Activated naive CD4-positive, alpha-beta T cell treated with anti-CD3 and anti-CD28 coated beads, Interleukin-2, amount 50 U/mL, for 24 hours (primary cell): Measurements from ENCODE around the gene UBE2D3.
"Not testable (repeated sequence)": the region's sequence is repeated elsewhere in the genome, so short reads cannot be mapped to it uniquely, and the experiment has no call there.

Source experiments
- H3K27ac Mint-ChIP-seq: one replicate; pipeline ENCODE4 v1.8.0; 2021; ENCODE audit warnings: mild to moderate bottlenecking, mixed read lengths
- H3K27me3 Mint-ChIP-seq: one replicate; pipeline ENCODE4 v1.8.0; 2021; ENCODE audit warnings: mixed read lengths
- H3K36me3 Mint-ChIP-seq: one replicate; pipeline ENCODE4 v1.8.0; 2021; ENCODE audit warnings: mixed read lengths
- H3K4me1 Mint-ChIP-seq: one replicate; pipeline ENCODE4 v1.8.0; 2021; ENCODE audit warnings: mixed read lengths
- H3K4me3 Mint-ChIP-seq: one replicate; pipeline ENCODE4 v1.8.0; 2021; ENCODE audit warnings: mild to moderate bottlenecking, mixed read lengths
- H3K9me3 Mint-ChIP-seq: one replicate; pipeline ENCODE4 v1.8.0; 2021; ENCODE audit warnings: mixed read lengths

UBE2D3 gene

DNA sequence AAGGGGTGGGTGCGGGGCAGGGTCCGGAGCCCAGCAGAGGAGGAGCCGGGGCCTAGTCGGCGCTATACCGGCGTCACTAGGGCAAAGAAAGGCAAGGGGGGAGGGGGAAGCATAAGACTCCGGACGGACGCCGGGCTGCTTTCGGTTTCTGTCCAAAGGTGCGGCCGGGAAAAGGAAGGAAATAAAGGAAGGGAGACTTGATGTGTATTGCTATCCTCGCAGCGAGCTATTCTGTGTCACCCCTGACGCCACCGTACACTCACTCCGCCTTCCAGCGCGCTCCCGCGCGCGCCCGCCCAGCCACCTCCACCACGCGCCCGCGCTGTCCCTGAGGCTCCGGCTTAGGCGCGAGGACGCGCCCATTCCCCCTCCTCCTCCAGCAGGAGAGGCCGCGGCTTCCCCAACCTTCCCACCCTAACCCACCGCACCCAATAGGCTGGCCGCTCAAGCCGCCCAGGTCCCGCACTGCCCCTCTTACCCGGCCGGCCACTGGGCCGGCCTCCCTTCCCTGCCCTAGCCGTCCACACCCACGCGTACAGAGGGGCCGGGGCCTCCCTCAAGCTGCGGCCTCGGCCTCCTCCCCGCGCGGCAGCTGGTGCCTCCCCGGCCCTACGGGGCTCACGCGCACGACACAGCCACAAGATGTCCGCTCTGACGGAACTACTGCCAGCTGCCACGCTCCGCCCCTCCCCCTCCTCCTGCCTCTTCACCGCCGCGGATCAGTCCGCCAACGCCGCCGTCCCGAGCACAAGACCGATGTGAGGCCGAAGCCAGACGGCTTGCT, at the start of gene UBE2D3:
TSS of gene UBE2D3 (minus strand) at position 662 of the 784 bp plus-strand sequence. CDS start 1,043 bp downstream, outside the sequence.
- Mint-ChIP-seq H3K27ac (no peak within 1 kb of the TSS), H3K4me1 (peaks cover 28% of the 10 kb centered on the region), H3K9me3 (no peaks in the 10 kb centered on the region), H3K36me3 (peaks cover 12% of the 10 kb centered on the region), H3K4me3 (no peak within 1 kb of the TSS), H3K27me3 (no peaks in the 10 kb centered on the region)

DNA sequence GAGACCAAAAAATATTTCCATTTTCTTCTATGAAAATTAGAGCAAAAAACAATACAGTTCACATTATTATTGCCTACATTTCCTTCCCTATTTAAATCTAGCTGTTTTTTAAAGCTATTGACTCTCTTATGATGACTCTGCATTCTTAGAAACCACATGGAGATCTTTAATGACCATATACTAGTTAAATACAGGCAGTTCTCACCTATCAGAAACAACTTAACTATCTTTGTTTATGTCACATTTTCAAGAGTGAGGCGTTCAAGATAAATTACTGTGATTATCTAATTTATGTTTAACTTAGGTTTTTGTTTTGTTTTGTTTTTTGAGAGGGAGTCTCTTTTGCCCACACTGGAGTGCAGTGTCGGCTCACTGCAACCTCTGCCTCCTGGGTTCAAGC, 44.4 kb upstream of the UBE2D3 start:
- Mint-ChIP-seq H3K4me1 (peaks cover 45% of the 10 kb centered on the region), H3K36me3 (peaks cover 24% of the 10 kb centered on the region), H3K27me3 (no peaks in the 10 kb centered on the region), H3K9me3 (no peaks in the 10 kb centered on the region), H3K4me3 (no peak overlapping the region), H3K27ac (peak overlapping the region; percentile 17)

DNA sequence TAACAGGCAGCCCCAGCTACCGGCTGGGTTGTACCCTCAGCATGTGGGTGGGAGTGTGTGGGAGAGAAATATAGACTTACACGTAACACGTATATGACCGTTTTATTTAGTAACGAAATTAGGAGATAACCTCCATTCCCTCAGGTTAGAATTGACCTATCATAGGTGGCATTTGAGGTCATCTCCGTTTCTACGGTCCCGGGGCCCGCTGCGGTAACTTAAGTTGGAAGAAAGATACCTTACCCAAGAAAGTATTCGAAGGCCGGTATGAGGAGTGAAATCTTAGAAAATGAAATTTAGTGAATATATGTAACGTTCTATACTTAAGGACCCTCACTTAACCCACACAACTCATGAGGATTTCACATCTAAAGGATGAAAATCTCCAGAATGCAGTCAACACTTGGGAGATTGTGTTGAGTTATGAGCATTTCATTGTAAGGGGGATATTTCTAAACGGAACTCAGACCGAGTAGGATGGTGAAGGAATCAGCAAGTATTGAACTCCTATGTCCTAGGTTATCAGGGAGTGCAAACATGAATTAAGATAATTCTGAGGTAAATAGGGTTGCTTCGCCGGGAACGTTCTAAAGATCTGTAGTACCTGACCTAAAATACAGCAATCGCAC, 42.3 kb upstream of the UBE2D3 start:
- H3K27ac Mint-ChIP-seq, result peak overlapping the region; percentile 99
- peak overlapping the region; percentile 94 for H3K4me3 Mint-ChIP-seq
- peaks cover 9% of the 10 kb centered on the region for H3K36me3 Mint-ChIP-seq
- H3K27me3 Mint-ChIP-seq, result no peaks in the 10 kb centered on the region
- no peaks in the 10 kb centered on the region for H3K9me3 Mint-ChIP-seq
- H3K4me1 Mint-ChIP-seq, result peaks cover 62% of the 10 kb centered on the region

DNA sequence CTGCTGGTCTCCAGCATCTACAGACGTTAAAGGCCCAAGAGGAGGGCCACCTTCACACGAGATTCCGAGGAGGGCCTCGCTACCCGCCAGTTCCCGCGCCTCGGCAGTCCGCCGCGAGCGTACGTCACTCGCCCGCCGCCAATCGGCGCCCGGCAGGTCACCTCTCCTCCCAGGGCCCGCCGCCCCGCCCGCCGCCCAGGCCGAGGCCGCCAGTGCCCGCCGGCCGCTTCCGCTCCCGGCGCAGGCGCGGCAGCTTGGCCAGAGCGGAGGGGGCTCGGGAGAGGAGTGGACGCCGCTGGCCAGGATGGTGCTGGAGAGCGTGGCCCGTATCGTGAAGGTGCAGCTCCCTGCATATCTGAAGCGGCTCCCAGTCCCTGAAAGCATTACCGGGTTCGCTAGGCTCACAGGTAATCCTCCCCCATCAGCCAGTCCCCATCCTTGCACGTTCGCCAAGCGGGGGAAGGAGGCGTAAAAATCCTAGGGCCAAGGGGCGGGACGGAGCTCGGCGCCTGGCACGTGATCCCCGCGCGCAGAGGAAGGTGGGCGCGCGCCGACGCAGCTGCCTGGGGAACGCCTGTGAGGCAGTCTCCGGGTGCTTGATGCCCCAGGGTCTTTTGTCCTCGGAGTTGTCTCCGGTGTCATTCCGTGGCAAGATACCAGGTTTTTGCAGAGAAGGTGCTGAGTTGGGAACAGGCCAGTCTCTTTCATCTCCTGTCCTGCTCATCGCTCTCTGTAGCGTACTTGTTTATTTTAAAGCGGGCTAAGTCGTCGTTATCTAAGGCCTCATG, 41.6 kb upstream of the UBE2D3 start, which contains the start of gene CISD2:
TSS of gene CISD2 (plus strand) at position 212 of the 788 bp plus-strand sequence. CDS start at position 305, 93 bp downstream.
- H3K36me3 Mint-ChIP-seq, result peaks cover 8% of the 10 kb centered on the region
- peaks cover 69% of the 10 kb centered on the region for H3K4me1 Mint-ChIP-seq
- peak within 1 kb of the TSS; percentile 94 for H3K4me3 Mint-ChIP-seq
- peak within 1 kb of the TSS; percentile 99 for H3K27ac Mint-ChIP-seq
- no peaks in the 10 kb centered on the region for H3K27me3 Mint-ChIP-seq
- no peaks in the 10 kb centered on the region for H3K9me3 Mint-ChIP-seq

DNA sequence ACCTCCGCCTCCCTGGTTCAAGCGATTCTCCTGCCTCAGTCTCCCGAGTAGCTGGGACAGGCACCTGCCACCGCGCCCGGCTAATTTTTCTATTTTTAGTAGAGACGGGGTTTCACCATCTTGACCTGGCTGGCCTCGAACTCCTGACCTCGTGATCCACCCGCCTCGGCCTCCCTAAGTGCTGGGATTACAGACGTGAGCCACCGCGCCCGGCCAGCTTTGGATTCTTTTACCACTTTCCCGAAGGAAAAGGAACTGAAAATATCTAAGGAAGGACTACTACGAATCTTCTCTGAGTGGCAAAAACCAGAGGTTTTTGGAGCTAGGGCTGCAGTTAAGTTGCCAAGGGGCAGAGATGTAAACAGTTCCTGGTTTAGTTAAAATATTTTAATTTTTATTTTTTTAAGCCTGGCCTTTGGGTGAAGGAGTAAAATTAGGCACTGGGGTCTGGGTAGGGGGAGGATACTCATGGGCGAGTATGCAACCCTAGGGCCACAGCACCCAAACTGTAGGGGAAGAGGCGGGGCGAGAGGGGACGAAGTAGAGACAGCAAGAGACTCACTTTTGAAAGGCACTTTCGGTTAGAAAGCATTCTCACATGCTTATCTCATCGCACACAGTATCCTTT, 40.9 kb upstream of the UBE2D3 start:
- Mint-ChIP-seq H3K4me1 (peaks cover 72% of the 10 kb centered on the region), H3K9me3 (no peaks in the 10 kb centered on the region), H3K27ac (peak overlapping the region; percentile 95), H3K36me3 (peaks cover 9% of the 10 kb centered on the region), H3K4me3 (peak overlapping the region; percentile 94), H3K27me3 (no peaks in the 10 kb centered on the region)

DNA sequence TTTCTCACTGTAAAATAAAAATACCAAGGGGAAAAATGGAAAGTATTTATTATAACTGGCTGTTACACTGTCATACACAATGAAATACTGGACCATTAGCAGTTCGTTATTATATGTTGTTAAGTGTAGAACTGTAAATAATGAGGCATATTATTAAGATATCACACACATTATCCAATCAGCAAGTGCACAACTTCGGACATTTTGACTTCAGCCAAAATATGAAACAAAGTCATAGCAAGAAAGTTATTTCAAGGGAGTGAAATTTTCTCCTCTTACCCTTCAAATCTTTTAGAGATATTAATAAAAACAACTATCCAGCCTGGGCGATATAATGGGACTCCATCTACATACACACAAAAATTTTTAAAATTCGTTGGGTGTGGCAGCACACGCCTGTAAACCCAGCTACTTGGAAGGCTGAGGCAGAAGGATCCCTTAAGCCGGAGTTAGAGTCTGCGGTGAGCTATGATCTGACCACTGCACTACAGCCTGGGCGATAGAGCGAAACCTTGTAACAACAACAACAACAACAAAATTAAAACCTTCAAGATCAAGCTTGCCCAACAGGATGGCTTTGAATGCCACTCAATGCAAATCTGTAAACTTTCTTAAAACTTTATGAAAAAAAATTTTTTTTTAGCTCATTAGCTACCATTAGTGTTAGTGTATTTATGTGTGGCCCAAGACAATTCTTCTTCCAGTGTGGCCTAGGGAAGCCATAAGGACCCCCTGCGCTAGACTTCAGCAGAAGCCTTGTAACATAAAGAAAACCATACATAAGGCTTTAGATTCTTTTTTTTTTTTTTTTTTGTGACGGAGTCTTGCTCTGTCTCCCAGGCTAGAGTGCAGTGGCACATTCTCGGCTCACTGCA, 40.2 kb upstream of the UBE2D3 start:
- Mint-ChIP-seq H3K9me3 (no peaks in the 10 kb centered on the region), H3K4me3 (peak overlapping the region; percentile 94), H3K36me3 (peaks cover 6% of the 10 kb centered on the region), H3K4me1 (peaks cover 67% of the 10 kb centered on the region), H3K27me3 (no peaks in the 10 kb centered on the region), H3K27ac (peak overlapping the region; percentile 84)

DNA sequence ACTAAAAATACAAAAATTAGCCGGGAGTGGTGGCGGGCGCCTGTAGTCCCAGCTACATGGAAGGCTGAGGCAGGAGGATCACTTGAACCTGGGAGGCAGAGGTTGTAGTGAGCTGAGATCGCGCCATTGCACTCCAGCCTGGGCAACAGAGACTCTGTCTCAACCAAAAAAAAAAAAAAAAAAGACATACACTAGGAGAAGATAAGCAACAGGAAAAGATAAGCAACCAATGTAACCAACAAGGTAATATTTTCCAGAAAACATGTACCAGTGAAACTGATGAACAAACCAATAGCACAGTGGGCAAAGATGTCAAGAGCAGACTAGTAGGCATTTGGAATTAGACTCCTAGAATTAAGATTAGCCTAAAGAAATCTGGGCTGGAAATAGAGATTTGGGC, 38.0 kb upstream of the UBE2D3 start:
- H3K9me3 Mint-ChIP-seq, H3K27ac Mint-ChIP-seq, H3K4me3 Mint-ChIP-seq, H3K36me3 Mint-ChIP-seq, H3K27me3 Mint-ChIP-seq: not testable (repeated sequence)
- H3K4me1 Mint-ChIP-seq, result peaks cover 54% of the 10 kb centered on the region

DNA sequence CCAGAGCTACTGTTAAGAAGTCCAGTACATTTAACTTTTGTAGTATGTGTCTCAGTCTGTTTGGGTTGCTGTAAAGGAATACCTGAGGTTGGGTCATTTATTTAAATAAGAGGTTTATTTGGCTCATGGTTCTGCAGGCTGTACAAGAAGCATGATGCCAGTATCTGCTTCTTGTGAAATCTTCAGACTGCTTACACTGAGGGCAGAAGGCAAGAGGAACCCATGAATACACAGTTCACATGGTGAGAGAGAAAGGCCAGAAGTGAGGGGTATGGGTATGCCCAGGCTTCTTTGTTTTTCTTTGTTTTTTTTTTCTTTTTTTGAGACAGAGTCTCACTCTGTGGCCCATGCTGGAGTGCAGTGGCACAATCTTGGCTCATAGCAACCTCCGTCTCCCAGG, 35.4 kb upstream of the UBE2D3 start:
- H3K27me3 Mint-ChIP-seq, result no peaks in the 10 kb centered on the region
- peaks cover 20% of the 10 kb centered on the region for H3K9me3 Mint-ChIP-seq
- no peak overlapping the region for H3K27ac Mint-ChIP-seq
- no peak overlapping the region for H3K4me3 Mint-ChIP-seq
- H3K4me1 Mint-ChIP-seq, result peaks cover 41% of the 10 kb centered on the region
- peaks cover 15% of the 10 kb centered on the region for H3K36me3 Mint-ChIP-seq

DNA sequence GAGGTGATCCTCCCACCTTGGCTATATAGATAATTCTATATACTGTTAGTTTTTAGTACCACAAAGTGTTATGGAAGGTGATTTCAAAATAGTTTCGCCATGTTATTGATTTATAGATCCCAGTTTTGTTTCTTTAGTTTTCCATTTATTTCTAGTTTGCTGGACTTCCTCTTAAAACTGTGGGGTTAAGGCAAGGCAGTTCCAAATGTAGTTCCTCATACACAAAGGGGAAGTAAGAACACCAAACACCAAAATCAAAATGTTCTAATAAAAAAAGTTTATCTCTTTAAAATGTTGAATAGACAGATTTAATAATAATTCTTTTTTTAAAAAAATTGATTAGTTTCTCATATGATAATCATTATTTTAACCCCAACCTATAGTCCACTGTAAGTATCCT, 34.7 kb upstream of the UBE2D3 start:
- no peak overlapping the region for H3K4me3 Mint-ChIP-seq
- peaks cover 15% of the 10 kb centered on the region for H3K36me3 Mint-ChIP-seq
- no peaks in the 10 kb centered on the region for H3K27me3 Mint-ChIP-seq
- no peak overlapping the region for H3K27ac Mint-ChIP-seq
- peaks cover 20% of the 10 kb centered on the region for H3K9me3 Mint-ChIP-seq
- peaks cover 34% of the 10 kb centered on the region for H3K4me1 Mint-ChIP-seq

DNA sequence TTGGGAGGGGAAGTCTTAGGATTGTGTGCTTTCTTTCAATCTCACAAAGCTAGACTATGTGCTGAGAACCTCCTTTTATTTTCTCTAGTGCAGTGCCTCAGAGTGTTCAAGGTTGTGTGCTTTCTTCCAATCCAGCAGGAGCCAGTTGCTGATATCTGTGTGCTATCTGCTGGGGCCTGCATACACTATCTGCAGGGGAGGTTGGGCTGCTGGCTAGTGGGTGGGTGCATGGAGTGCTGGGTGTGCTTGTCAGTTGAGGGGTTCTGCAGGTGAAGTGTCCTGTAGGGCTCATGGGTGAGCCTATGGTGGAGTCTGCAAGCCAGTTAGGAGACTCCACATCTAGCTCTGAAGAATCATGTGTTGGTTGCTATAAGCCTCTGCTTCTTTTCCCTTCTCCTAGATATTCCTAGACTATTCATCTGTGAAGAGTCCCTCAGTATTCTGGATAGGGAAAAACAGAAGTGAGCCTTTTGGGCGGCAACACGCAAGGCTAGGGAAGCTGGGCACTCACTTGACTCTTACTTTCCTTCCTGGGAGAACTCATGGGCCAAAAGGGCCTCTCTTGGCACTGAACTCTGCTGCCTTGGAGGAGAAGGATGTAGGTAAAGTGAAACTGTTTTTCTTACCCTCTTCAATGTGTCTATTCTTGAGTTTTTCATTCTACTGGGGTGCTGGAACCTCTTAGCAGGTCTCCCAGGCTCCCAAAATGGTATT, 33.4 kb upstream of the UBE2D3 start:
- peaks cover 21% of the 10 kb centered on the region for H3K4me1 Mint-ChIP-seq
- peaks cover 20% of the 10 kb centered on the region for H3K9me3 Mint-ChIP-seq
- H3K36me3 Mint-ChIP-seq, result peaks cover 15% of the 10 kb centered on the region
- no peak overlapping the region for H3K27ac Mint-ChIP-seq
- H3K27me3 Mint-ChIP-seq, result no peaks in the 10 kb centered on the region
- no peak overlapping the region for H3K4me3 Mint-ChIP-seq

DNA sequence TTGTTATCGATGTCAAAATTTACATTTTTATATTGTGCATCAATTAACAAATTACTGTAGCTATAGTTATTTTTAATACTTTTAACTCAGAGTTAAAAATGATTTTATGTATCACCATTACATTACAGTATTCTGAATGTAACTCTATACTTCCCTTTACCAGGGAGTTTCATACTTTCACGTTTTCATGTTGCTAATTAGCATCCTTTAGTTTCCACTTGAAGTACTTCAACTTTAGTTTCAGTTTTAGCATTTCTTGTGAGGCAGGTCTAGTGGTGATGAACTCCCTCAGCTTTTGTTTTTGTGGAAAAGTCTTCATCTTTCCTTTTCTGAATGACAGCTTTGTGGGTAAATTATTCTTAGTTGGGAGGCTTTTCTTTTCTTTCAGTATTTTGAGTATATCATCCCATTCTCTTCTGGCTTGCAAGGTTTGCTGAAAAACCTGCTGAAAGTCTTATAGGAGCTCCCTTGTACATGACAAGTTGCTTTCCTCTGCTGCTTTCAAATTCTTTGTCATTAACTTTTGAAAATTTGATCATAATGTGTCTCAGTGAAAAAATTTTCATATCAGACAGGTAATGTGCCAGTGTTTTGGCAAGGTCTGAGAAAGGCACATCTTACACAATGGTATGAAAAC, 31.6 kb upstream of the UBE2D3 start:
- Mint-ChIP-seq H3K36me3 (peaks cover 15% of the 10 kb centered on the region), H3K9me3 (peaks cover 20% of the 10 kb centered on the region), H3K27ac (no peak overlapping the region), H3K27me3 (no peaks in the 10 kb centered on the region), H3K4me3 (no peak overlapping the region), H3K4me1 (peaks cover 3% of the 10 kb centered on the region)

DNA sequence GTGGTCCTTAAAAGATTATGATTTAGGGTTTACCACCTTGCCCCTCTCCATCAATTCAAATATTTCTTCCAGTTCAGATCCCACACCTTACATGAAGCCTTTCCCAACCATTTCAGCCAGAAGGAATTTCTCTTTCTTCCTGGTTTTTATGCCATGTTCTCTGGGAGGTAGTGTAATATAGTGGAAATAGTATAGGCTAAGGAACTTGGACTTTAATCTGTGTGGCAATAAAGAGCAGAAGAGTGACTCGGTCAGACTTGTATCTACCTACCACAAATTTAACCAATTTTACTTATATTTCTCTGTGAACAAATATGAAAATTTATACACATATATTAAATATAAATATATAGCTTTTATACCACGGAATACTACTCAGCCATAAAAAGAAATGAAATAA, 23.0 kb upstream of the UBE2D3 start:
- no peaks in the 10 kb centered on the region for H3K27me3 Mint-ChIP-seq
- no peaks in the 10 kb centered on the region for H3K9me3 Mint-ChIP-seq
- H3K4me1 Mint-ChIP-seq, result peaks cover 3% of the 10 kb centered on the region
- no peak overlapping the region for H3K4me3 Mint-ChIP-seq
- H3K27ac Mint-ChIP-seq, result no peak overlapping the region
- H3K36me3 Mint-ChIP-seq, result no peaks in the 10 kb centered on the region

DNA sequence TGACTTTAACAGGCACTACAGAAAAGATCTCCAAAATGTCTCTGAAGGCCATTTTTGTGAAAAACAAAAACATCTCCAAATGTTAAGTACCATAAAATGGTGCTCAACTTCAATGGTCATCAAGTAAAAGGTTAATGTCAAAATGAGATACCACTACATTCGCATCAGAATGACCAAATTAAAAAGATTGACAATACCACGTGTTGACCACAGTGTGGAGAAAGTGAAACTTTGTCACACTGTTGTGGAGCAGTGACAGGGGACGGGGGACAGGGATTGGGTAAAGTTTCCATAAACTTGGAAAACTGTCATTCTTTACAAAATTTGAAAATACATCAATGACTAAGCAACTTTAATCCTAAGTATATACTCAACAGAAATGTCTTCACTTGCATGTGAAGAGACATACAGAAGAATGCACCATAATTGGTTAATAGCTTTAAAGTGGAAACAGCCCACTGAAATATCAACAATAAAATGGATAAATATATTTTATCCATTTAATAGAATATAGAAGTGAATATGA, 22.3 kb upstream of the UBE2D3 start:
- Mint-ChIP-seq H3K27me3 (no peaks in the 10 kb centered on the region), H3K4me1 (peaks cover 3% of the 10 kb centered on the region), H3K9me3 (no peaks in the 10 kb centered on the region), H3K27ac (no peak overlapping the region), H3K36me3 (no peaks in the 10 kb centered on the region), H3K4me3 (no peak overlapping the region)

DNA sequence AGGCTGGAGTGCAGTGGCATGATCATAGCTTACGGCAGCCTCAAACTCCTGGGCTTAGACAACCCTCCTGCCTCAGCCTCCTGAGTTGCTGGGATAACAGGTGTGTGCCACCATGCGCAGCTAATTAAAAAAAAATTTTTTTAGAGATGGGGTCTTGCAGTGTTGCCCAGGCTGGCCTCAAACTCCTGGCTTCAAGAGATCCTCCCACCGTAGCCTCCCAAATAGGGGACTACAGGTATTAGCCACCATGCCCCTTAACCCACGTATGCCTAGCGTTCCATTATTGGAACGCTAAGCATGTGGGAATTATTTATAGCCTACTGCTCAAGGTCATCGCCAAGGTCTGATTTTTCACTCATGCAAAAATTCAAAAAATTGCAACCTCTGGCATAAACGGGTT, 20.3 kb upstream of the UBE2D3 start:
- H3K36me3 Mint-ChIP-seq, result no peaks in the 10 kb centered on the region
- no peaks in the 10 kb centered on the region for H3K27me3 Mint-ChIP-seq
- H3K4me1 Mint-ChIP-seq, result peaks cover 3% of the 10 kb centered on the region
- H3K4me3 Mint-ChIP-seq, result no peak overlapping the region
- no peak overlapping the region for H3K27ac Mint-ChIP-seq
- no peaks in the 10 kb centered on the region for H3K9me3 Mint-ChIP-seq
